Measurements from ENCODE around the gene TEX19.
"Not testable (repeated sequence)": the region's sequence is repeated elsewhere in the genome, so short reads cannot be mapped to it uniquely, and the experiment has no call there.

TEX19 gene

GRCh38 chr17:82355770-82356427, 3.1 kb upstream of the TEX19 start:
- no peak for DNase-seq (ENCODE audit: low read depth, low spot score)

- DNase-seq (ENCODE audit: low read depth, low spot score): no peak
Observed at GRCh38 chr17:82356845-82357355, 2.1 kb upstream of the TEX19 start.

DNA sequence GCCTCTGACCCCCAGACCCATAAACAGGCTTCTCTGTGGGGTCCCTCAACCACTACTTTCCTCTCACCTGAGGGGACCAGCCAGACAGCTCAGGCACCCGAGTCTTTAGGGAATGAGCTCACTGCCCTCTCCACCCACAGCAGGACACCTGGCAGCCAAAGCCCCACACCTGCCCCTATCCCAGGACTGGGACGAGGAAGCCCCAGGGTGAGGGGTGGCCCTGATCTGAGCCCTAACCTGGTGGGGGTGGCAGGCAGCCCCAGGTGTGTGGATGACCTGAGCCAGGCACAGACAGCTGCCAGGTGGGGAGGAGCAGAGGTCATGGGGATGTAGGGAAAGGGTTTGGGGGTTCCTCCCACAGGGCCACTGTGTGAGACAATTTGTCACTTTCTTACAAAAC, 1.7 kb upstream of the TEX19 start:
- DNase-seq (ENCODE audit: low read depth, low spot score): no peak

DNA sequence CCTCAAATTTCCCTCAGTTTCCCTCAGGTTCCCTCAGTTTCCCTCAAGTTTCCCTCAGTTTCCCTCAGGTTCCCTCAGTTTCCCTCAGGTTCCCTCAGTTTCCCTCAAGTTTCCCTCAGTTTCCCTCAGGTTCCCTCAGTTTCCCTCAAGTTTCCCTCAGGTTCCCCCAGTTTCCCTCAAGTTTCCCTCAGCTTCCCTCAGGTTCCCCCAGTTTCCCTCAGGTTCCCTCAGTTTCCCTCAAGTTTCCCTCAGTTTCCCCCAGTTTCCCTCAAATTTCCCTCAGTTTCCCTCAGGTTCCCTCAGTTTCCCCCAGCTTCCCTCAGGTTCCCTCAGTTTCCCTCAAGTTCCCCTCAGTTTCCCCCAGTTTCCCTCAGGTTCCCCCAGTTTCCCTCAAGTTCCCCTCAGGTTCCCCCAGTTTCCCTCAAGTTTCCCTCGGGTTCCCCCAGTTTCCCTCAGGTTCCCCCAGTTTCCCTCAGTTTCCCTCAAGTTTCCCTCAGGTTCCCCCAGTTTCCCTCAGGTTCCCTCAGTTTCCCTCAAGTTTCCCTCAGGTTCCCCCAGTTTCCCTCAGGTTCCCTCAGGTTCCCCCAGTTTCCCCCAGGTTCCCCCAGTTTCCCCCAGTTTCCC, 516 bp downstream of the TEX19 start:
- DNase-seq (ENCODE audit: low read depth, low spot score): not testable (repeated sequence)

DNA sequence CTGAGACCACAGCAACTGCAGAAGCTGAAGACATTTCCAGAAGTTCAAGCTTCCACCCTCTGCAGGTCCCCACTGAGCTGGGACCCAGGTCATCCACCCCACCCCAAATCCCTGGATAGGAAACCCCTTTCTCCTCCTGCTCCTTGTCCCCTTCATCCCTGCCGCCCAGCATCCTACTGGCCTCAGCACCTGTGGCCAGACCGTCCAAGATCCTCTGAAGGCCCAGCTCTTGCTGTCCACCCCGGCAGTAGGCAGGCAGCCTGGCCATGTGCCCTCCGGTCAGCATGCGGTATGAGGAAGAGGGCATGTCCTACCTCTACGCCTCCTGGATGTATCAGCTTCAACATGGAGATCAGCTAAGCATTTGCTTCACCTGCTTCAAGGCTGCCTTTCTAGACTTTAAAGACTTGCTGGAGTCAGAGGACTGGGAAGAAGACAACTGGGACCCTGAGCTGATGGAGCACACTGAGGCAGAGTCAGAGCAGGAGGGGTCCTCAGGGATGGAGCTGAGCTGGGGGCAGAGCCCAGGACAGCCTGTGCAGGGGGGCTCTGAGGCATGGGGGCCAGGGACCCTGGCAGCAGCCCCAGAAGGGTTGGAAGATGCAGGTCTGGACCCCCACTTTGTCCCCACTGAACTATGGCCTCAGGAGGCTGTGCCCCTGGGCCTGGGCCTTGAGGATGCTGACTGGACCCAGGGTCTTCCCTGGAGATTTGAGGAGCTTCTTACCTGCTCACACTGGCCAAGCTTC, 3.0 kb downstream of the TEX19 start:
- no peak for DNase-seq (ENCODE audit: low read depth, low spot score)

- no peak for DNase-seq (ENCODE audit: low read depth, low spot score)
Observed at GRCh38 chr17:82365606-82366295, 6.7 kb downstream of the TEX19 start.

DNA sequence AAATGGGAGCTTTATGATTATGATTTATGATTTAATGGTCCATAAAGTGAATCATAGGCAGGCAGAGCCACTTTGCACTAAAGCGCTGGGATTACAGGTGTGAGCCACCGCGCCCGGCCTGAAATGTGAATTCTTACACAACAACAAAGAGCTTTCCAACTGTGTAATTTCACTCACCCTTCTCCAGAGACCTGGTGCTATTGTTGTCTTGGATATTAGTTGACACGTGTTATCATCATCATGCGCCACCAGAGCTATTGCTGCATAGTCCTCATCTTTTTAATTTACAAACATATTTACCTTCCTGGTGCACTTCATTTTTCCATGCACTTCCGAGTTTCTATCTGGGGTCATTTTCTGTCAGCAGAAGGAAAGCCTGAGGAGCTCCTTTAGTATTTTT, 7.7 kb downstream of the TEX19 start:
- no peak for DNase-seq (ENCODE audit: low read depth, low spot score)

- DNase-seq (ENCODE audit: low read depth, low spot score): no peak
Observed at GRCh38 chr17:82367724-82368524, 8.9 kb downstream of the TEX19 start.

- DNase-seq (ENCODE audit: low read depth, low spot score): no peak
Observed at GRCh38 chr17:82369211-82369610, 10.2 kb downstream of the TEX19 start.

DNA sequence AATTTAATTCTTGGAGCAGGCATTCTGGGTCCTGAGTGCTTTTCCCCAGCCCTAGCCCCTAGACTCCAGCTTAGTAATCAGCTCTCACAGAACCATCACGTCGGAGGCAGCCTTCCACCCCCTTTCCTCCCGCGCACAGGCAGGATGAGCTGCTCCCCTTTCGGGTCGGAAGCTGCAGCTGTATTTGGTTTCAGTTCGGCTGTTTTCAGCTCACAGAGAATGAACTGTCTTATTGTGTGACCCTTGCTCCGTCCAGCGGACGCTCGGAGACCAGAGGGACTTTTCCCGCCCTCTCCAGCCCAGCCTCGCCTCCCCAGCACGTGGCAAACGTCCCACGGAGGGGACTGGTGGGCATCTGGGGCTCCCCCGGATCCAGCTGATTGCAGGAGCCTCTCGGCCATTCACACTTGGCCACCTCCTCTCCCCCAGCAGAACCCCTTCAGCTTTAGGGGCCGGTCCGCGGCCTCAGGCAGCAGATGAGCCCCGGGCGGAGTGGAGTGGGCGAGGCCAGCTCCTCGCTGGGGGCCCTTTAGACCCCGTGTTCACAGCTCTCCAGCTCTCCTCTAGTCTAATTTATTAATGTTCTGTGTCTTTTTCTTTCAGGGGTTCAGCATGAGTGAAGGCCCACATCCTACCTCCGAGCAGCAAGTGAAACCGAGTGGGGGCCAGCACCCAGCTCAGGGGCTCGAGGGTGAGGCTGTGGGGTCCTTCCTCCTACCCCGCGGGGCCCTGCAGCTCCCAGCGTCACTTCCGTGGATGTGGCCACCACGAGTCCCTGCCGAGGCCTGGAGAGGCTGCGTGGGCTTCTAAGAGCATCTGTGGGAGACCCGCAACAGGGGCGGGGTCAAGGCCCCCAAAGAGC, 11.7 kb downstream of the TEX19 start:
- DNase-seq (ENCODE audit: low read depth, low spot score): no peak

DNA sequence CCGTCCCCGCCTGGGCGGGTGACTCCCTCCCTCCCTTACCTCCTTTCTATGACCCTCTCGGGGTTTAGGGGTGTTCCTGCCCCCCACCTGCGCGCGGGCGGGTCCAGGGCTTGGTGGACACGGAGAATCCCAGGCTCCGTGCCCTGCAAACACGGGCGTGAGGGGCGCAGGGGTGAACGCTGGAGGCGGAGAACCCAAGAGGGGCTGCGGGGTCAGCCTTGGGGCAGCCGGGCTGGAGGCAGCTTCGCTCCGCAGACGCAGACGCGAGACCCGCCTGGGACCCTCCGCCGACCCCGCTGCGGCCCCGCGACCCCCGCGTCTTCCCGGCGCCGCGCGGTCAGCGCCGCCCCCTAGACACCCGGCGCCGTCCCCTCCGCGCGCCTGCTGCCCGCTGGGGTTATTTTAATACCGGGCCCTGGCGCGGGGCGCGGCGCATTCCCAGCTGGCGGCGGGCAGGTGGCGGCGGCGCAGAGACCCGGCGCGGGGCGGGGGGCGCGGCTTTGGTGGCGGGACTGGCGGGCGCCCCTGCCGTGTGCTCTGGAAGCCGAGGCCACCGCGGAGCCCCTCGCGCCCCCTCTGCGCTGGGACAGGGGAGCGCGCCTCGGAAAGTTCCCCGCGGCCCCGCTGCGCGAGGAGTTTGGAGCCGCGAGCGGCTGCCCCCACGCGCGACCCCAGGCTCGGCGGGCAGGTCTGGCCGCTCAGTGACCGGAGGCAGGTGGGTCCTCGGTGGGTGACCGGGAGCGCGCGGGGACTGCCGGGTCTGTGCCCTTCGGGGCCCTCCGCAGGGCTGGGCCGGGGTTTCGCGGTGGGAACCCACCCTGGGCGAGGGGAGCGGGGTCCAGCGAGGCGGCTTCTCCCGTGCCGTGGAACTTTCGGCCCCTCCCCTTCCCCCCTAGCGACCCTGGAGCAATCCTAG, 12.5 kb downstream of the TEX19 start, which contains the start of gene UTS2R:
UTS2R (plus strand) TSS at position 433 of the 916 bp plus-strand sequence. CDS start 2,560 bp downstream, outside the sequence.
- DNase-seq (ENCODE audit: low read depth, low spot score): no peak

DNA sequence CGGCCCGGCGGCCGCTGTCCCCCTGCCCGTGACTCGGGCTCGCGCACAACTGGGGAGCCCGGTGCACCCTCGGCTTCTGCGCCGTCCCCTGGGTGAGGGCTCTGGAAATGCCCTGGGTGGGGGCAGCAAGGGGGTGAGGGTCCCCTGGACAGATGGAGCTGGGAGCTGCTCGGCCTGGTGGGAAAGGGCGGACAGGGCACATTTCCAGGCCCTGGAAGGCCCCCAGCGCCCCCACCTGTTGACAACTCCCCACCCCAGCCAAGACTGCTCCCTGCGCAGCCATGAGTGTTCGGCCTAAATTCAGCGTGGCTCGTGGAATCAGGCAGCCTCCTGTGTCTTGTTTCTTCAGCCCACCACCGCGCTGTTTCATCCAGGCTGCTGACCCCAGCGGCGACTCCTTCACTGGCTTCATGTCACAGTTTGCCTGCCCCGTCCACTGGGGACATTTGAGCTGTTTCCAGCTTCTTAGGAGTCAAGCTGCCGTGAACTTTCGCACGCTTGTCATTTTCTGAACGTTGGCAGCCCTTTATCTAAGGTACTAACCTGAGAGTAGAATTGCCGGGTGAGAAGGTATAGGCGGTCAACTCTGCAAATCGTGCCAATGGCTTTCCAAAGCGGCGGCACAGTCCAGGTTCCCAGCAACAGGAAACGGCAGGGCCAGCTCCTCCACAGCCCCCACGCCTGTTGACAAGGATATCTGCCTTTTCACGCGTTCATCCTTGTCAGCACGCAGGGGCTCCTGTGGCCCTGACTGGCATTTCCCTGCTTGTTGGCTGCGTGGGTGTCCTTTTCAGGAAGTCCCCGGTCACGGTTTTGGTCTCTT, 13.4 kb downstream of the TEX19 start:
- DNase-seq (ENCODE audit: low read depth, low spot score): no peak

DNA sequence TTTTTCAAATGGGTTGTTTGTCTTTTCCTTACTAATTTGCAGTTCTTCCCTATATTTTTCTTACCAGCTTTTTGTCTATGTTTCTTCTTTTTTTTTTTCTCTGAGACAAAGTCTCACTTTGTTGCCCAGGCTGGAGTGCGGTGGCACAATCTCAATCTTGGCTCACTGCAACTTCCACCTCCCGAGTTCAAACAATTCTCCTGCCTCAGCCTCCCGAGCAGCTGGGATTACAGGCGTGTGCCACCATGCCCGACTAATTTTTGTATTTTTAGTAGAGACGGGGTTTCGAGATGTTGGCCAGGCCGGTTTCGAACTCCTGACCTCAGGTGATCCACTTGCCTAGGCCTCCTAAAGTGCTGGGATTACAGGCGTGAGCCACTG, 14.0 kb downstream of the TEX19 start:
- DNase-seq (ENCODE audit: low read depth, low spot score): not testable (repeated sequence)

GRCh38 chr17:82373731-82374625, 14.9 kb downstream of the TEX19 start:
- no peak for DNase-seq (ENCODE audit: low read depth, low spot score)

DNA sequence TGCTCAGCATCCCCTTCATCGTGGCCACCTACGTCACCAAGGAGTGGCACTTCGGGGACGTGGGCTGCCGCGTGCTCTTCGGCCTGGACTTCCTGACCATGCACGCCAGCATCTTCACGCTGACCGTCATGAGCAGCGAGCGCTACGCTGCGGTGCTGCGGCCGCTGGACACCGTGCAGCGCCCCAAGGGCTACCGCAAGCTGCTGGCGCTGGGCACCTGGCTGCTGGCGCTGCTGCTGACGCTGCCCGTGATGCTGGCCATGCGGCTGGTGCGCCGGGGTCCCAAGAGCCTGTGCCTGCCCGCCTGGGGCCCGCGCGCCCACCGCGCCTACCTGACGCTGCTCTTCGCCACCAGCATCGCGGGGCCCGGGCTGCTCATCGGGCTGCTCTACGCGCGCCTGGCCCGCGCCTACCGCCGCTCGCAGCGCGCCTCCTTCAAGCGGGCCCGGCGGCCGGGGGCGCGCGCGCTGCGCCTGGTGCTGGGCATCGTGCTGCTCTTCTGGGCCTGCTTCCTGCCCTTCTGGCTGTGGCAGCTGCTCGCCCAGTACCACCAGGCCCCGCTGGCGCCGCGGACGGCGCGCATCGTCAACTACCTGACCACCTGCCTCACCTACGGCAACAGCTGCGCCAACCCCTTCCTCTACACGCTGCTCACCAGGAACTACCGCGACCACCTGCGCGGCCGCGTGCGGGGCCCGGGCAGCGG, 15.7 kb downstream of the TEX19 start:
- DNase-seq (ENCODE audit: low read depth, low spot score): no peak

DNA sequence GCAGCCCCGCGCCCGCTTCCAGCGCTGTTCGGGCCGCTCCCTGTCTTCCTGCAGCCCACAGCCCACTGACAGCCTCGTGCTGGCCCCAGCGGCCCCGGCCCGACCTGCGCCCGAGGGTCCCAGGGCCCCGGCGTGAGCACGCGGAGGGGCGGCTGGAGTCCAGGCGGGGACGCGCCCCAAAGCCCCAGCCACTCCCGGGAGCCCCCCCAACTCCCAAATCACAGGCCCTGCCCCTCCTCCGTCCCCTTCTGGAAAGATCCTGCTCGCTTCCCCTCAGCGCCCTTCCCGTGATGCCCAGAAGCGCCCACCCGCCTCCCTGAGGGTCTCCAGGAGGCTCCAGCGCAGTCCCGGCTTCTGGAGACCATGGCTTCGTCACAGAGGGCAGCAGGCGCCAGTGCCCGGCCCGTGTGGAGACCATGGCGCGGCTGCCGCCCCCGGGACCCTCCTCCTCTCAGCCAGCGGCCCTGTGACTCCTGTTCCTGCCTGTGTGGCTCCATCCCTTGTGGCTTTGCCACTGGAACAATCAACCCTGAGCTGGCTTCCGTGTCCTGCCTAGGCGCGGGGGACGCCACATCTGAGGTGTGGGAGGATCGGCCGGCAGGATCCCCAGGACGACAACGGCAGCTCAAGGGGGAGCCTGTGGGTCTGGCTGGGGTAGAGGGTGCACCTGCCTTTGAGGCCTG, 16.5 kb downstream of the TEX19 start:
- DNase-seq (ENCODE audit: low read depth, low spot score): no peak

Measured in brain pericyte (primary cell).